ELR (cell line): ENCODE results near the gene DIO1.
"Not testable (repeated sequence)": the region's sequence is repeated elsewhere in the genome, so short reads cannot be mapped to it uniquely, and the experiment has no call there.

Source experiments
- DNase-seq: peaks from one replicate; pipeline ENCODE4 v3.0.0-alpha.2; 2015; ENCODE audit warnings: low read depth

The DIO1 gene

GRCh38 chr1:53893999-53894636, at the start of gene DIO1:
DIO1 (plus strand) TSS chr1:53894187; CDS start chr1:53894211, 24 bp downstream.
- DNase-seq = no peak

GRCh38 chr1:53847980-53848379, 46.0 kb upstream of the DIO1 start:
- DNase-seq = no peak

GRCh38 chr1:53850082-53850673, 43.8 kb upstream of the DIO1 start:
- DNase-seq = no peak

- DNase-seq = no peak
These were observed 42.3 kb upstream of the DIO1 start for GRCh38 chr1:53851571-53852285.

GRCh38 chr1:53860967-53861411, 33.0 kb upstream of the DIO1 start:
- peak; percentile 73 for DNase-seq

- no peak for DNase-seq
These were observed 31.5 kb upstream of the DIO1 start for GRCh38 chr1:53862507-53862906.

- peak; percentile 60 for DNase-seq
These were observed 25.4 kb upstream of the DIO1 start for GRCh38 chr1:53868565-53868964.

- DNase-seq = no peak
These were observed 24.4 kb upstream of the DIO1 start for GRCh38 chr1:53869454-53870117.

GRCh38 chr1:53871221-53871620, 22.8 kb upstream of the DIO1 start:
- DNase-seq = no peak

- DNase-seq = no peak
These were observed 22.1 kb upstream of the DIO1 start for GRCh38 chr1:53871773-53872484.

GRCh38 chr1:53875150-53875549, 18.8 kb upstream of the DIO1 start:
- DNase-seq = not testable (repeated sequence)

GRCh38 chr1:53878492-53879105, 15.4 kb upstream of the DIO1 start:
- peak; percentile 74 for DNase-seq

GRCh38 chr1:53881853-53882252, 12.1 kb upstream of the DIO1 start:
- DNase-seq = not testable (repeated sequence)

- DNase-seq = not testable (repeated sequence)
These were observed 10.4 kb upstream of the DIO1 start for GRCh38 chr1:53883600-53883999.

- no peak for DNase-seq
These were observed 5.3 kb upstream of the DIO1 start for GRCh38 chr1:53888681-53889080.

GRCh38 chr1:53889304-53890298, 4.4 kb upstream of the DIO1 start, which contains the start of gene YIPF1:
YIPF1 (minus strand) TSS chr1:53889797; CDS start chr1:53888937, 860 bp downstream.
- DNase-seq = peak; percentile 92

- peak; percentile 17 for DNase-seq
These were observed 3.5 kb upstream of the DIO1 start for GRCh38 chr1:53890522-53890941.

GRCh38 chr1:53891018-53891417, 3.0 kb upstream of the DIO1 start:
- no peak for DNase-seq

GRCh38 chr1:53891678-53892077, 2.3 kb upstream of the DIO1 start:
- peak; percentile 13 for DNase-seq

GRCh38 chr1:53892911-53893310, 1.1 kb upstream of the DIO1 start:
- no peak for DNase-seq
